NCI-H2029 (cell line): ENCODE results near the gene IFI27.
"Not testable (repeated sequence)": the region's sequence is repeated elsewhere in the genome, so short reads cannot be mapped to it uniquely, and the experiment has no call there.

Experiments
- DNase-seq: peaks from one replicate; lab custom pipeline; 2025; lab: John Stamatoyannopoulos, UW

Gene IFI27

DNA sequence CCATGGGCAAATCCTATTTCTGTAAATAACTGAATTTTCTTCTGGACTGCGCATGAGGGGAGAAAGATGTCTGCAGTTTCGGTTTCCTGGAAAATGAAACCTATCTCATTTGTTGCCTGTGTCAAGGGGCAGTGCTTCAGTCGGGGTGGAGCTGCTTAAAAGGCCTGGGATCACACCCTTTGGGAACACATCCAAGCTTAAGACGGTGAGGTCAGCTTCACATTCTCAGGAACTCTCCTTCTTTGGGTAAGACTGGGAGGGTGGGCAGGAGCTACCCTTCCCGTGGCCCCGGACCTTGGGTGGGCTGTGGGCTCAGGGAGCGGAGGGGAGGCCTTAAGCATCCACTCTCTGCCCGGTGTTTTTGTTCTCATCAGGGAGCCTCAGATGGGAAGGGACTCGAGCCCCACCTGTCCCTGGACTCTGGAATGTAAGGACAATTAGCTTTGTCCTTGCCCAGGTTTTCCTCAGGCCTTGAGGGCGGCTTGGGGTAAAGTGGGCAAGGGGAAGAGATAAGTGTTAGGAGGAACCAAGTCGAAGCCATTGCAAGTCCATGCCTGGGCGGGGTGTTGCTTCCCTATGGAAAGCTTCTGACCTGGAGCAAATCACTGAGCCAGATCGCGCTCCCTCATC lies at the start of gene IFI27:
Gene IFI27, plus strand, starts transcription at position 185 of the 630 bp plus-strand sequence.
- DNase-seq, result peak; percentile 38

DNA sequence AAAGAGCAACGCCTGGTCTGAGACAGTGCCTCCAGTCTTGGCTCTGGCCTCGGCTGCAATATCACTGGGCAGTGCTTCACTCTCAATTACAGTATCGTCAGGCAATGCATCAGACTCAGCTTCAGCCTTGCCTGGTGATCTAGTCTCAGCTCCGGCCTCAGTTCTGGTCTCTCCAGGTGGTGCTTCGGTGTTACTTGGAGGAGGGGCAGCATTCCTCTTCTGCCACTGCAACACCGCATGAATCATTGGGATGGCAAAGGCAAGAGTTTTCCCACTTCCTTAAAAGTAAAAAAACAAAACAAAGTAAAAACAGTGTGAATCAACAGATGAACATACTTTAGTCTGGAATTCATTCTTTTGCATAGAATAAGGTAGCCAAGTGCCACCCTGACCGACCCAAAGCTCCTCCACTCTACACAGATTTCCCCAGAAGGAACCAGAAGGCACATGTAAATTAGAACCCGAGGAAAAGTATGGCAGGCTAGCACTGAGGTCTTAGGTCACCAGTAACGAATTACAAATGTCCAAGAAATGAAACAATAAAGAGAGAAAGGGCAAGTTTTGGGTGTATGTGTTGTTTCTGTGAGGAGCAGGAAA lies 48.1 kb upstream of the IFI27 start:
- DNase-seq, result no peak

DNA sequence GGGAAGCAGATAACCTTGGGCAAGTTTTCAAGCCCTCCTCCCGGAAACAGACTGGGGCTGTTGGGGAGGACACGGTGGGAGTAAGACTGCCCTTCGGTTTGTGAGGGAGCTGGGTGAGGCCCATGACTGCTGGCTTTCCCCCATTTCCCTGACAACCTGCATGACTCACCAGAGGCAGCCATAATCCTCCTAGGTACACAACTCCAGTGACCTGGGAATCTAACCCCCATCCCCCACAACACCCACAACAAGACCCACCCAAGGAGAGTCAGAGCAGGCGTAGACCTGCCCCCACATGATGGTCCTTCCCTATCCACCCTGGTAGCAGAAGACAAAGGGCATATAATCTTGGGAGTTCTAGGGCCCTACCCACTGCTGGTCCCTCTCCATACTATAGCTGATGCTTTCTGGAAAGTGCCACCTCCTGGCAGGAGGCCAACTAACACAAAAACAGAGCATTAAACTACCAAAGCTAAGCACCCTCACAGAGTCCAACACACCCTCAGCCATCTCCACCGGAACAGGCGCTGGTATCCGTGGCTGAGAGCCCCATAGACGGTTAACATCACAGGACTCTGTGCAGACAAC lies 44.4 kb upstream of the IFI27 start:
- DNase-seq, result peak; percentile 3

DNA sequence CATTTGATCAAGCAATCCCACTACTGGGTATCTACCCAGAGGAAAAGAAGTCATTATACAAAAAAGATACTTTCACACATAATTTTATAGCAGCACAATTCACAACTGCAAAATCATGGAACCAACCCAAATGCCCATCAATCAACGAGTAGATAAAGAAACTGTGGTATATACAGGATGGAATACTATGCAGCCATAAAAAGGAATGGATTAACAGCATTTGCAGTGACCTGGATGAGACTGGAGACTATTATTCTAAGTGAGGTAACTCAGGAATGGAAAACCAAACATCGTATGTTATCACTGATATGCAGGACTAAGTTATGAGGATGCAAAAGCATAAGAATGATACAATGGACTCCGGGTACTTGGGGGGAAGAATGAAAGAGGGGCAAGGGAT lies 38.5 kb upstream of the IFI27 start:
- DNase-seq, result not testable (repeated sequence)

DNA sequence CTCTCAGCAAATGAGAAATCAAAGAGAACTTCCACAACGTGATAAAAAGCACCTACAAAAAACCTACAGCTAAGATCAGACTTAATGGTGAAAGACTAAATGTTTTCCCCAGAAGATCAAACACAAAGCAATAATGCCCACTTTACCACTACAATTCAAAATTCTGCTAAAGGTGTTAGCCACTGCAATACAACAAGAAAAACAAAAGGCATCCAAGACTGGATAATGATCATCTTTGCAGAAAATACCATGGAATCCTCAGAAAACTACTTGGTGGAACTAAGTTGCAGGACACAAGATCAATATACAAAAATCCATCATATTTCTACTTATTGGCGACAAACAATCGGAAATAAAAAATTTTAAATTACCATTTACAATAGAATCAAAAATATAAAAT lies 36.0 kb upstream of the IFI27 start:
- no peak for DNase-seq

DNA sequence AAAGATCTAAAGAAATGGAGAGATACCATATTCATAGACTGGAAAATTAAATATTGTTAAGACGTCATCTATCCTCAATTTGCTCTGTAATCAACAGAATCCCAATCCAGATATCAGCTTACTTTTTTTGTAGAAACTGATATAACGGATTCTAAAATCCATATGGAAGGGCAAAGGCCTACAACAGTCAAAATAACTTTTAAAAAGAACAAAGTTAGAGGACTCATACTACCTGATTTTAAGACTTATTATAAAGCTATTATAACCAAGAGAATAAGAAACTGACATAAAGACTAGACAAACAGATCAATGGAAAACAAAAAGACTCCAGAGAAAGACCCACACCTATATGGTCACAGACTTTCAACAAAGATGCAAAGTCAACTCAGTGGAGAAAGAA lies 35.5 kb upstream of the IFI27 start:
- no peak for DNase-seq

DNA sequence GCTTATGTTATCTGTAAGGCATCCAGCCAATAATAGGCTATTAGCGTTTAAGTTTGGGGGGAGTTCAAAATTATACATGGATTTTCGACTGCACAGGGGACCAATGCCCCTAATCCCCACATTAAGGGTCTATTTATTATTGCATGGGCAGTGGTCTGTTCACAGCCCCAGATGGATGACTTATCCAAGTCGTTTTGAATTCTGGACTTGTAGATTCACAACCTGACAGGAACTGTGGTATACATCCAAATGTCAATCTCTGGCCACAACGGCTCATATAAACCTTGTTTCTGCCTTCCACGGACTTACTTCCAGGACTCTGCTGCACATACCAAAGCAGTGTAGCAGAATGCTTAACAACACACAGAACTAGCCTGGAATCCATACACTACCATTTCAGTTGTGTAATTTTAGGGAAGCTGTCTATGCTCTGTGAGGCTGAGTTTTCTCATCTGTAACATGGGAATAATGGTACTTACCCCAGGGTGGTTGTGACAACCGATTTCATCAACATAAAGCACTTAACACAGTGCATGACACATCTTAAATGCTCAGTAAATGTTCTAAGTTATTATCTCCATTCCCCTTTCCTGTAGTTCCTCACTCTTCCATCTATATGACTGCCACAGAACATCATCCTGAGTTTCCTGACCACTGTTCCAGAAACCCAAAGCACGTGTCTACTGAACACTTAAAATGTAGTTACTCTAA lies 33.3 kb upstream of the IFI27 start:
- DNase-seq, result no peak

DNA sequence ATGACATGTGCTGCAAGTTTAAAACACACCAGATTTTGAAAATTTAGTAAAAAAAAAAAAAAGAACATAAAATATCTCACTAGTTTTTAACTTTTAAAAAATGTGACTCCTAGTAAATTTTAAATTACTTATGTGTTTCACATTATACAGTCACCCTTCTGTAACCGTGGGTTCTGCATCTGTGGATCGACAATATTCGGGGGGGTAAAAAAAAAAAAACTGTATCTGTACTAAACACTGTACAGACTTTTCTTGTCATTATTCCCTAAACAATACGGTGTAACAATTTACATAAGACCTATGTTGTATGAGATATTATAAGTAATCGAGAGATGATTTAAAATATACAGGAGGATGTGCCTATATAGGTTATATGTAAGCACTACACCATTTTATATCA lies 32.7 kb upstream of the IFI27 start:
- no peak for DNase-seq

DNA sequence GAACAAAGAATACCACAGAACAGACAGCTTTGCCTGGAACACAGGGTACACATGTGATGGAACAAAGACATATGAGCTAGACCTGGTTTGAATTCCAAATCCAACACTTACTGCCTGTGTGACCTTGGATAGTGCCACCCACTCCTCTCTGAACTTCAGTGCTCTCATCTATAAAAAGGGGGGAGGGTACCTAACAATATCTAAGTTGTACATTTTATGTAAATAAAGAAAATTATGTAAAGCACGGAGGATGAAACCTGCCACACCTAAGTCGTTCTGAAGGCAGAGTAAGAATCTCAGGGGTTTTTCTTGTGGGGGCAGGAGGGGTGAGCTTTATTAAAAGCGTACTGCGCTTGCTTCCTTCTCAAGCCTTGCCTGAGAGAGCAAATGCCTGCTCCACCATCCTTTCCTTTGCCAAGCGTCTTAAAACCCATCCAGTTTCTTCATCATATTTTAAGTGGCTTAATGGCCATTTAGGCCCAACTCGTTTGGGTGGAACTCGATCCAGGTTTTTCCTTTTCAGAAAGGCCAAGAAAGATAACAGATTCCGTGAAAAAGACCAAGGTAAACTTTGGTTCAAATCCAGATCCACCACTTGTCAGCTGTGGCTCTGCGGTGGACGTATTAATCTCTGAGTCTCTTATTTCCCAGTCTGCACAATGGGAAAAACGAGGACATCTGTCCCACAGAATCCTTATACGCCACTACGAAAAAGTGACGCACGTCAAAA lies 30.5 kb upstream of the IFI27 start:
- peak; percentile 3 for DNase-seq

DNA sequence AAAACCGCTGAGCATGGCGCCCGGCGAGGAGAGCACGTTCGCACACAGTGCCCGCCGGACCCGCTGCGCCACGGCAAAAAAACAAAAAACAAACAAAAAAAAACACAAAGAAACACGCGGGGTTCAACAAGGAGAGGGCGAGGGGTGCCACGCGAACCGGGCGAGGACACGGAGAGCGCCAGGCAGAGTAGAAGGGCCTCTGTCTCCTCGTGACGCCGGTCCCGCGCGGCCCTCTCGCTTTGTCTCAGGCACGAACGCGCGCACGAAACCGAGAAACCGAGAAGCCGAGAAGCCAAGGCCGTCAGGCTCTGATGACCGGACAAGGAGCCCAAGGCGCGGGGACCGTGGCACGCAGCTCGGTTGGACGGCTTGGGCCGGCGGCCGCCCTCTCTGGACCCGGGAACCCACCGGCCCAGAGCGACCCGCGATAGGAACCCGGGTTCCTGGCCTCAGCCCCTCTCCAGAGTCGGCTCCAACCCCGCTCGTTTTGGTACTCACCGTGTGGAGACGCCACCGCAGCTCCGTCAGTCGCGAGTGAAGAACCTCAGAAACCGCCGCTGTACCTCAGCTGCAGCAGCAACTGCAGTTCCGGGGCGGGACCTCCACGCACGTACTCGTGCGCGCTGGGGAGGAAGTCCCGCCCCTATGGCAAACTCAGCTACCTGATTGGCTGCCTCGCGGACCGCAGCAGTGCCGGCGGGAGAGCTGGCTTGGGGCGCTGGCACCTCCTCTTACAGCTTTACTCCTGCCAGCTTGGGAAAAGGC lies 29.7 kb upstream of the IFI27 start, which contains the start of the genes DDX24 and IFI27L1:
Gene DDX24, minus strand, starts transcription at position 582 of the 765 bp plus-strand sequence. CDS start 1,460 bp downstream, outside the sequence.
Gene IFI27L1, plus strand, starts transcription at position 690 of the 765 bp plus-strand sequence. CDS start 15,628 bp downstream, outside the sequence.
- peak; percentile 70 for DNase-seq

DNA sequence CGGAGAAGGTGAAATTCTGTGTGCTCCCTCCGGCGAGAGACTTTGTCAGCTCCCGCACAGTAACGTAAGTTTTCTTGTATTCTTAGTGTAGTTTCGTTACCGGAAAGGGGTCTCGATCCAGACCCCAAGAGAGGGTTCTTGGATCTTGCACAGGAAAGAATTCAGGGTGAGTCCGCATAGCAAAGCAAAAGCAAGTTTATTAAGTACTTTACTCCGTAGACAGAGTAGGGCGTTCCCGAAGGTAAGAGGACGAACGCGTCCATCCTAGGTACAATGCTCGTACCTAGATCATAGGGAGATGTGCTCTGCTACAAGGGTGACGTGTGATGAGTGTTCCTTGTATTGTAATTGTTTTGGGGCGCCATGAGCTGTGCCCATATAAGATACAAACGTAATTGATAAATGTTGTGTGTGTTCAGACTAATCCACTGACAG lies 29.1 kb upstream of the IFI27 start:
- no peak for DNase-seq

DNA sequence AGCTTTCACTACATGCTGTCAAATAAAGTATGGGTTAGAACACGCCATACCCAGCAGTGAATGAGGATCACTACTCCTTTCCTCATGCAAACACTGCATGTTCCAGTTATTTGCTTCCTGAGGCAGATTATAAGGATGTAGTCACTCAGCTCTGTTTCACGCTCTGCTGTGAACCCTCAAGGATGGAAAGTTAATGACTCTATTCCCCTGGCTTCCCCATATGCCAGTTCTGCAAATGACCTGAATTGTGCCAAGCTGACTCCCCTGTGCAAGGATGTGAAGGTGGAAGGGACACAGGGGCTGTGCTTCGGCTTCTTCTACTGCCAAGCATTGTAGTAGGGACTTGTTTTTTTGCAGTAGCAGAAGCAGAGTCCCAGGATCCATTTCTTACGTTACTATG lies 22.6 kb upstream of the IFI27 start:
- no peak for DNase-seq

DNA sequence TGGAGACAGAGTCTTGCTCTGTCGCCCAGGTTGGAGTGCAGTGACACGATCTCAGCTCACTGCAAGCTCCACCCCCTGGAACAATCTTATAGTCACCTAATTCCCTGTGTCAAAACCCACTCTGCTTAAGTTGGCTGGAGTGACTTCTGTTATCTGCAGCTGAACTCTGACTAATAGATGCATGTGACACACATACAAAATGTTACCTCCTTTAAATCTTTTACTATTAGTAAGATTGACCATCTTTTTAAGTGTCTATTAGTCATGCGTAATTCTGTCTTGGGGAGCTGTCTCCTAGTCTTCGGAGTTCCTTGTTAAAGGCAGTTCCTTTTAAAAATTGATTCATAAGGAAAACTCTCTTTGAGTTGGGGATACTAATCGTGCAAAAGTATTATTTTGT lies 22.0 kb upstream of the IFI27 start:
- no peak for DNase-seq

DNA sequence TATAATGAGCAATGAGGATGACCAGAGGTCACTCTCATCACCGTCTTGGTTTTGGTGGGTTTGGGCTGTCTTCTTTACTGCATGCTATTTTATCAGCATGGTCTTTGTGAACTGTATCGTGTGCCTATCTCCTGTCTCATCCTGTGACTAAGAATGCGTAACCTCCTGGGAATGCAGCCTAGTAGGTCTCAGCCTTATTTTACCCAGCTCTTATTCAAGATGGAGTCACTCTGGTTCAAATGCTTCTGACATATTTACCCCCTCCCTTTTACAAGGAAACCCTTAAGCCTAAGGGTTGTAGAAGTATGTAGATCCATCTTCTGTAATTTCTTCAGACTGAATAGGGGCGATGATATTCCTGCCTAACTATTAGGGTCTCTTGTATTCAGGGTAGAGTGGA lies 21.1 kb upstream of the IFI27 start:
- no peak for DNase-seq

DNA sequence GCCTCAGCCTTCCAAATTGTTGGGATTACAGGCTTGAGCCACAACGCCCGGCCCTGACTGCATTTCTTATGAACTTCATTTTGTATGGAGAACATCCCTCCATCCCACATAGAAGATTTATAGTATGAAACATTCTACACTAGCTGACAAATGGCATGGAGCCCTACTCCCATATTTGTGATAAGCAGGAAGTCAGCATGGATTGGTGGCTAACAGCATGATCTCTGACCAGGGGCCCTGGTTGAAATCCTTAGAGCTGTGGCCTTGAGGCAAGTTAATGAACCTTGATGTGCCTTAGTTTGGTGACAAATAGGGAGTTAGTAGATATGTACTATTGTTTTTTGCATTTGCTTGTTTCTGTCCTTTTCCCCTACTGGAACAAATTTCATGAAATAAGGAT lies 17.1 kb upstream of the IFI27 start:
- no peak for DNase-seq

DNA sequence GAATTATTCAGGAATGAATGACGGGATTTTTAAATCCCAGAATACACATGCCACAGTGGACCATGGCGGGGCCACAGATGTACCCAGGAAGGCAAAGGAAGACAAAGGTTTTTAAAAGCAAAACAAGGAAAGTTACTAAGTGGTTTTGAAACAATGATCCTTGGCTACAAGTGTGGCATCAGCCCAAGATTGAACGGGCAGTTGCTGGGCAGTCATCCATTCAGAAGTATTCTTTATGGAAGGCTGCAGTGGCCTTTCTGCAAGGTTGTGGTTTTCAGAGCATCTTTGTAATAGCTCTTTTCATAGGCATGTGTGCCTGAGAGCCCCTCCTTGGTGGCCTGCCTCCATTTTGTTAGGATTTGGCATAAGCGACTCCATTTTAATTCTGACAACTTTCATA lies 13.4 kb upstream of the IFI27 start:
- DNase-seq, result no peak

DNA sequence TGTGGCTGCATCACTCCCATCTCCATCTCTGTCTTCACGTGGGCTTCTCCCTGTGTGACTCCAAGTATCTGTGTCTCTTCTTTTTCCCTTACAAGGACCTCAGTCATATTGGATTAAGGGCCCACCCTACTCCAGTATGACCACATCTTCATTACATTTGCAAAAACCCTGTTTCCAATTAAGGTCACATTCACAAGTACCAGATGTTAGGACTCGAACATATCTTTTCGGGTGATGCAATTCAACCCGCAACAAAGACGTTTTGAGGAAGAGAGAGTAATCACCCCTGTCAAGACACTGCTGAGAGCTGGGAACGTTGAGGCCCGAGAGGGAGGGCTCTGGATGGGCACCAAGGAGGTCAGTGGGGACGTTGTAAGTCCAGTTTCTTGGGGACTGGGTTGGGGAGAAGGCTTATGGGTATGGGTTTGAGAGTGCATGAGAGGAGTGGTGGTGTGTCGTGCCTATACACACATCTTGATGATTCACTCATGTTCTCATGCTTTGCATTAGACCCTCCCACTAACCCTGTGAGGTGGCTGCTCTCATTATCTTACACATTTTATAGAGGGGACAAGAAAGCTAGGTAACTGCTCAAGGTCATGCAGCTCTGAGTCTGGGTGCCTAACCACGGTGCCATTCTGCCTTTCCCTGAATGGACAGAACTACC lies 12.1 kb upstream of the IFI27 start:
- no peak for DNase-seq

DNA sequence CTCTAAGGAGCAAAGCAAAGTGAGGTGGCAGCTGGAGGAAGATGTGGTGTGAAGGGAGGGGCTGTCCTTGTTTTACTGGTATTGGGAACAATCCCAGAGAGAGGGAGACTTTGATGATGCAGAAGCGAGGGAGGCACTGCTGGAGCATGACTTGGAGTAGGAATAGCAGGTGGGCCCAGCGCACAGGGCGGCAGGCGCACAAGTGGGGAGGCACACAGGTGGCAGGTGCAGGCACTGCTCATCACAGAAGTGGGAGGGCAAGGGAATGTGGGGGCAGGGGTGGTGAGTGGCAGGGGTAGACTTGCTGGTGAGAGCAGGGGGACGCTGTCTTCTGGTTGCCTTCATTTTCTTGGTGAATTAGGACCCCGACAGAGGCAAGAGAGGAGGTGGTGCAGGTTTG lies 11.5 kb upstream of the IFI27 start:
- DNase-seq, result no peak

DNA sequence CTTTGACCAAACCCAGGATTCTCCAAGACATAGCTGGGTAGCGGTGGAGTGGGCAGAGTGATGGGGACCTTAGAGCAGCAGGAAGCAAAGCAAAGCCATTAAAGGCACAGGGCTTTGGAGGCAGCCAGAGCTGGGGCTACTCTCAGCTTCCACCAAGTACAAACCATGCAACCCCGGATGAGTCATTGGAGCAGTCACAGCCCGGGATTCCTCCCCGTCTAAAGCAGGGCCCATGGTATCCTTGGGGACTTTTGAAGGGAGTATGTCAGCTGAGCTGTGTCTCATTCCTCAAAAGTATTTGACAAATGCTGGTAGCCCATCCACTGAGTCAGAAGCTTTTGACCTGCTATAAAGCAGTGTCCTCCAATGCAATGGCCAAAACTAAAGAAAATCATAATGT lies 9.7 kb upstream of the IFI27 start:
- no peak for DNase-seq

DNA sequence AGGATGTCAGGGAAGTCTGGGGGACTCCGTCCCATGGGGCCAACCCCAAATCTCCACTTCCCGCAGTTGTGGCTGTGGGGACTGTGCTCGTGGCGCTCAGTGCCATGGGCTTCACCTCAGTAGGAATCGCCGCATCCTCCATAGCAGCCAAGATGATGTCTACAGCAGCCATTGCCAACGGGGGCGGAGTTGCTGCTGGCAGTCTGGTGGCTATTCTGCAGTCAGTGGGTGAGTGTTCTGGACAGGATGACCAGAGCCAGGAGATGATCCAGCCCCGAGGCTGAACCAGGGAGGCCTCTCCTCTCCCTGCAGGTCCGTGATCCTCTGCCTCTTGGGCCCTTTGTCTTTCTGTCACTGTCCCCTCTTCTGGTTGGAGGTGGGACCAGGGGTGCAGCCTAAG lies 8.8 kb upstream of the IFI27 start:
- DNase-seq, result no peak
